Body of pancreas (tissue), 4 donors: ENCODE measurements around the gene IL18R1.

Experiments
- POLR2A ChIP-seq, 3 donors: fragments of 450-650 bp; IDR thresholded peaks; one replicate each; pipeline ENCODE4 v1.6.1; 2016; ENCODE audit warnings: antibody characterized with exemption in 3 of 3, mild to moderate bottlenecking in 2 of 3
- TF ChIP-seq, protein P1 (sequence below), 7 experiments: fragments of 450-650 bp in 4 of 7; fragments of 200-600 bp in 3 of 7; sonication (generic) in 3 of 7; IDR thresholded peaks; one replicate each; pipeline ENCODE4 v1.5.1; 2016 to 2019; ENCODE audit warnings: antibody characterized with exemption in 7 of 7

DNA sequence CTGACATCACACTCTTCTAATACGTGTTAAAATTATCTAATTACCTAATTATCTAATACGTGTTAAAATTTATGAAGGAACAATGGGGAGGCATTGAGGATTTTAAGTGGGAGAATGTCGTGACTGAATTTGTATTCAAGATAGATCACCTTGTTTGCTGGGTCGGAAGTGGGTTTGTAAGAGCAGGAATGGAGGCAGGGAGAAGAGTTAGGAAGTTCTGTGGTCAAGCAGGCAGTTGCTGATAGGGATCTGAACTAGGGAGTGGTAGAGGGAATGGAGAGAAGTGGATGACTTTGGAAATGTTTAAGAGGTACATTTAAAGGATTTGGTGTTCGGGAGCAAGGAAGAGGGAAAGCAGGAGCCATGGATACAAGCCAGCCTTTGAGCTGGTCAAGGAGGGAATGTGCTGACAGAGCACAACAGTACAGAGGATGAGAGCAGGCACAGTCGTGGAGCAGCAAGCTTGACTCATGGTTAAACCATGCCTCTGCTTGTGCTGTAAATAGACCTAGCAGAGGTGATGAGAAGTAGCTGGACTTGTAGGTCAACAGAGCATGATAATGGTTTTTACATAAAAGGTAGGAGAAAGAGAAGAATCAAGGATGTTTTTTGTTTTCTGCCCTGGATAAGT lies 83.6 kb downstream of the IL18R1 start:
- TF ChIP-seq, protein P1, sequence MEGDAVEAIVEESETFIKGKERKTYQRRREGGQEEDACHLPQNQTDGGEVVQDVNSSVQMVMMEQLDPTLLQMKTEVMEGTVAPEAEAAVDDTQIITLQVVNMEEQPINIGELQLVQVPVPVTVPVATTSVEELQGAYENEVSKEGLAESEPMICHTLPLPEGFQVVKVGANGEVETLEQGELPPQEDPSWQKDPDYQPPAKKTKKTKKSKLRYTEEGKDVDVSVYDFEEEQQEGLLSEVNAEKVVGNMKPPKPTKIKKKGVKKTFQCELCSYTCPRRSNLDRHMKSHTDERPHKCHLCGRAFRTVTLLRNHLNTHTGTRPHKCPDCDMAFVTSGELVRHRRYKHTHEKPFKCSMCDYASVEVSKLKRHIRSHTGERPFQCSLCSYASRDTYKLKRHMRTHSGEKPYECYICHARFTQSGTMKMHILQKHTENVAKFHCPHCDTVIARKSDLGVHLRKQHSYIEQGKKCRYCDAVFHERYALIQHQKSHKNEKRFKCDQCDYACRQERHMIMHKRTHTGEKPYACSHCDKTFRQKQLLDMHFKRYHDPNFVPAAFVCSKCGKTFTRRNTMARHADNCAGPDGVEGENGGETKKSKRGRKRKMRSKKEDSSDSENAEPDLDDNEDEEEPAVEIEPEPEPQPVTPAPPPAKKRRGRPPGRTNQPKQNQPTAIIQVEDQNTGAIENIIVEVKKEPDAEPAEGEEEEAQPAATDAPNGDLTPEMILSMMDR (IDR thresholded peaks at IDR 0.05) = no peak
- no peak for TF ChIP-seq POLR2A (IDR thresholded peaks at IDR 0.05)
